GM12874 (cell line): Measurements from ENCODE around the gene TPCN2.

Experiments
- CTCF ChIP-seq: IDR thresholded peaks from 2 replicates; pipeline ENCODE4 v1.5.1; 2011; ENCODE audit warnings: low read depth, mild to moderate bottlenecking, control low read depth, low read length, moderate library complexity; ENCODE audit not compliant: insufficient read depth

The TPCN2 gene

GRCh38 chr11:69134957-69135356, 86.2 kb downstream of the TPCN2 start:
- no peak for TF ChIP-seq CTCF

GRCh38 chr11:69135420-69136363, 87.0 kb downstream of the TPCN2 start:
- TF ChIP-seq CTCF: no peak

GRCh38 chr11:69136471-69136870, 87.7 kb downstream of the TPCN2 start:
- TF ChIP-seq CTCF: no peak

- TF ChIP-seq CTCF: no peak
Measured at GRCh38 chr11:69137151-69137844, 88.6 kb downstream of the TPCN2 start.

- no peak for TF ChIP-seq CTCF
Measured at GRCh38 chr11:69138265-69138664, 89.5 kb downstream of the TPCN2 start.

GRCh38 chr11:69140635-69141034, 91.9 kb downstream of the TPCN2 start:
- no peak for TF ChIP-seq CTCF

GRCh38 chr11:69141742-69142141, 93.0 kb downstream of the TPCN2 start:
- TF ChIP-seq CTCF: no peak
